ENCODE data around the gene GNG8. TPM values are rescaled to one million over a fixed set of nuclear protein-coding genes. Genes with fewer than 3 reads are reported as not detected.

GNG8 gene
- total and polyA plus RNA-seq, 2 experiments from 2014 or later = 5.9 TPM; not detected in 1

GRCh38 chr19:46633130-46633529, 2.9 kb downstream of the GNG8 start (continued):
- TF ChIP-seq ZNF462 (CRISPR knock-in tag; IDR thresholded peaks at IDR 0.05) = no peak
- TF ChIP-seq ZNF331 (CRISPR knock-in tag; IDR thresholded peaks at IDR 0.05; ENCODE audit: low read depth) = no peak
- no peak for TF ChIP-seq CTCF (conservative IDR thresholded peaks at IDR 0.05; ENCODE audit: low read depth in 2 of 2)
- no peak for TF ChIP-seq REST (IDR thresholded peaks at IDR 0.05; ENCODE audit: unreplicated experiment)
- no peak for TF ChIP-seq STAT1 (IDR thresholded peaks at IDR 0.05; ENCODE audit: unreplicated experiment)

All from GM23338 (cell line).